C4-2B (cell line): ENCODE measurements around the gene MED9.

Experiments
- H3K27ac ChIP-seq: fragments of 450-650 bp; 2 replicates; pipeline ENCODE4 v1.5.1; 2017
- ZFX ChIP-seq: fragments of 450-650 bp; IDR thresholded peaks from 2 replicates; pipeline ENCODE4 v1.6.1; 2017
- TF ChIP-seq, protein P1 (sequence below): fragments of 450-650 bp; conservative IDR thresholded peaks from 2 replicates; pipeline ENCODE4 v1.5.1; 2017; ENCODE audit warnings: mild to moderate bottlenecking

The MED9 gene

DNA sequence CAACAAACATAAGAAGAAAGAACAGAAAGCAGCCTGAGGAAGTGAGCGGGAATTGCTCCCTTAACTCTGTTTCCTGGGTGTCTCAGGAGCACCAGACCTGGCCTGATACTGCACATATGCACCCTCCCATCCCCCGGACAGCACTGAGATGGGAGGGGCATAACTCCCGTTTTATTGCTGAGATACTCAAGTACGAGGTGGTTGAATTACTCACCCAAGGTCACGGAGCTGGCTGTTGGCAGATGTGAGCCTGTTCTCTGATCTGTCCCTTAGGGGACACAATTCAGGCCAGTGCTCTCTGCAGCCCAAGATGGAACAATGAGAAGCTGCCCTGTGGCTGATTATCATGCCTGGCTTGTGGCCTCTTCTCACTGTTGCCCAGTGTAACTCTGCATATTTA, 9.1 kb upstream of the MED9 start:
- TF ChIP-seq, protein P1, sequence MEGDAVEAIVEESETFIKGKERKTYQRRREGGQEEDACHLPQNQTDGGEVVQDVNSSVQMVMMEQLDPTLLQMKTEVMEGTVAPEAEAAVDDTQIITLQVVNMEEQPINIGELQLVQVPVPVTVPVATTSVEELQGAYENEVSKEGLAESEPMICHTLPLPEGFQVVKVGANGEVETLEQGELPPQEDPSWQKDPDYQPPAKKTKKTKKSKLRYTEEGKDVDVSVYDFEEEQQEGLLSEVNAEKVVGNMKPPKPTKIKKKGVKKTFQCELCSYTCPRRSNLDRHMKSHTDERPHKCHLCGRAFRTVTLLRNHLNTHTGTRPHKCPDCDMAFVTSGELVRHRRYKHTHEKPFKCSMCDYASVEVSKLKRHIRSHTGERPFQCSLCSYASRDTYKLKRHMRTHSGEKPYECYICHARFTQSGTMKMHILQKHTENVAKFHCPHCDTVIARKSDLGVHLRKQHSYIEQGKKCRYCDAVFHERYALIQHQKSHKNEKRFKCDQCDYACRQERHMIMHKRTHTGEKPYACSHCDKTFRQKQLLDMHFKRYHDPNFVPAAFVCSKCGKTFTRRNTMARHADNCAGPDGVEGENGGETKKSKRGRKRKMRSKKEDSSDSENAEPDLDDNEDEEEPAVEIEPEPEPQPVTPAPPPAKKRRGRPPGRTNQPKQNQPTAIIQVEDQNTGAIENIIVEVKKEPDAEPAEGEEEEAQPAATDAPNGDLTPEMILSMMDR = no peak
- no peak for TF ChIP-seq ZFX

DNA sequence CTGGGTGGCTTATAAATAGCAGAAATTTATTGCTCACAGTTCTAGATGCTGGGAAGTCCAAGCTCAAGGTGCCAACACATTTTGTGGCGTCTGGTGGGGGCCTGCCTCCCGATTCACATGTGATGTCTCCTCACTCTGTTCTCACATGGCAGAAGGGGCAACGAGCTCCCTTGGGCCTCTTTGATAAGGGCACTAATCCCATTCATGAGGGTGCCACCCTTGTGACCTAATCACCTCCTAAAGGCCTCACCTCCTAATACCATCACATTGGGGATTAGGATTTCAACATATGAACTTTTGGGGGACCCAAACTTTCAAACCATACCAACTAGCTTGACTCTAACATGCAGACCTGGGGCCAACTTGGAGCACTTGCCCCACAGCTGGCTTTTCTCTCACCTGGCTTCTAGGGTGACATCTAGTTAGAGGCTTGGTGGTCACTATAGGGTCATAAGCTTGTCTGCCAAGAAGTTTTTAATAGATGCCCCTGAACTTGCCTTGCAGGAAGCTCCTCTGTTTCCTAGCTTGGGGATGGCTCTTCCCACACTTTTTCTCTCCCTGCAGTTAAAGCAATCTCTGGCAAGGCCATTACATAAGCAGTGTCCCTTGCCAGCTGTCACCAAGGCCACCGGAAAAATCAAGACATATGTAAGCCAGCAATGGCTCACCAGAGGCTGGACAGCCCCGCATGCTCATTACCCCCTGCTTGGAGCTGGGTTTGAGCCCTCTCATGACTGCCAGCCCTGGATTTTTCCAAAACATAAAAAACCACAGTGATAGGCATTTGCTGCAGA, 8.4 kb upstream of the MED9 start:
- H3K27ac ChIP-seq = no peak overlapping the region
- TF ChIP-seq ZFX = no peak
- TF ChIP-seq, protein P1 = no peak

More for the DNA sequence above, 9.1 kb upstream of the MED9 start:
- no peak overlapping the region for H3K27ac ChIP-seq

DNA sequence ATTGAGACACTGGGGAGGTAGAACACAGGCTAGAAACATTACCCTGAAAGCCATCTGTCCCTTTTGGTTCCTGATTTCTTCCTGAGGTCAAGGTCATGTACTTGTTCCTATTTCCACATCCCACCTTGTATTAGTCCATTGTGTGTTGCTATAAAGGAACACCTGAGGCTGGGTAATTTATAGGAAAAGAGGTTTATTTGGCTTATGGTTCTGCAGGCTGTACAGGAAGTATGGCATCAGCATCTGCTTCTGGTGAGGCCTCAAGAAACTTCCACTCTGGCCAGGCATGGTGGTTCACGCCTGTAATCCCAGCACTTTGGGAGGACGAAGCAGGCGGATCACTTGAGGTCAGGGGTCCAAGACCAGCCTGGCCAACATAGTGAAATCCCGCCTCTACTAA, 7.4 kb upstream of the MED9 start:
- H3K27ac ChIP-seq = no peak overlapping the region
- TF ChIP-seq ZFX = no peak
- TF ChIP-seq, protein P1 = no peak

DNA sequence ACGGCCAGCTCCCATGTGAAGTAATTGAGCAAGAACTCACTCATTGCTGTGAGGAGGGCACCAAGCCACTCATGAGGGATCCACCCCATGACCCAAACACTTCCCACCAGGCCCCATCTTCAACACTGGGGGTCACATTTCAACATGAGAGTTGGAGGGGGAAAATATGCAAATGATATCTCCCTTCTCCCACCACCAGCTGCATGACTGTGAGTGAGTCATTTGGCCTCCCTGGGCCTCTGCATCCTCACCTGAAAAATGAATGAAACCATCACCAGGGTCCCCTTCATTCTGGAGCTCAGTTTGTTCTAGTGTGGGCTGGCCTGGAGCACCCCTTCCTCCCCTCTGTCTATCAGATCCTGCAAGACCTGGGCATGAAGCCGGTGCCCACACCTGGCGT, 6.8 kb upstream of the MED9 start:
- no peak overlapping the region for H3K27ac ChIP-seq
- TF ChIP-seq ZFX = no peak
- TF ChIP-seq, protein P1 = no peak

DNA sequence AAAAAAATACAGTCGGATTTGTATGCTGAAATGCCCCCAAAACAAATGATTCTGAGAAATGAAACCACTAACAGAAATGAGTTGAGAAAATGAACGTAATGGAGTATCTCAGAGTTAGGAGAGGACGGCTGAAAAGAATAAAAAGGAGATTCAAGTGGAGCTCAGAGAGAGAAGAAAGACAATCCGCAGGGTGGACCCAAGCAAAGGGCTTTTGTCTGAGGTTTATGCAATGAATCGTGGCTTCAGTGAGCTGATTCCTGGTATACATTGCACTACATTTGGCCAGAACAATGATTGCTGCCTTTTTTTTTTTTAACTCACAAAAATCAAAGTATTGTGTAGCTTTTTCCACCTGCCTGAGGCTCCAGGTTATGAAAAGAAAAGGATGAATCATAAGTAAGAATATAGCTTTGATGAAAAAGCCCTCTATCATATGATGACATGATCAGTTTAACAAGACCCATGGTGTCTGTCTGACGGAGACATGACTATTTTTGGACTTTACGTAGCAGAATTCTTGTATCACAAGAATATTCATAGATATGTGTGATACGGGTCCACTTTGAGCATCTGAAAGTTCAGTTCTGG, 4.4 kb upstream of the MED9 start:
- TF ChIP-seq ZFX = no peak
- TF ChIP-seq, protein P1 = no peak
- H3K27ac ChIP-seq = no peak overlapping the region

DNA sequence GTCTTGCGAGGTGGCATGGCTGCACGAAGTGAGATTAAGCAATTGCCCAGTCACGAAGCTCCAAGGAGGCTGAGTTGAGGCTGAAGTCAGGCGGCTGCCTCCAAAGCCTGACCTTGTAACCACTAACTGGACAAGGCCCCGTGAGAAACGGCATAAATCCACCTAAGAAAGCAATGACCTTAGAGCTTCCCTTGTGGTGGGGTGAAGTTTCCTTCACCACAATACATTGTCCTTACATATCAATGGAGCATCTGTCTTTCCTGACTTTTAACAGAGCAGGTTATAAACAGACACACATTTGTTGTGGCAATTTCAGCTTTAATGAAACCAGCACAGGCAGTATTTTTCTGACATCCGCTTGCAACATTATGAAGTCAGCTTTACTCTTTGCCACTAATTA, 2.5 kb upstream of the MED9 start:
- no peak overlapping the region for H3K27ac ChIP-seq
- TF ChIP-seq, protein P1 = no peak
- no peak for TF ChIP-seq ZFX

DNA sequence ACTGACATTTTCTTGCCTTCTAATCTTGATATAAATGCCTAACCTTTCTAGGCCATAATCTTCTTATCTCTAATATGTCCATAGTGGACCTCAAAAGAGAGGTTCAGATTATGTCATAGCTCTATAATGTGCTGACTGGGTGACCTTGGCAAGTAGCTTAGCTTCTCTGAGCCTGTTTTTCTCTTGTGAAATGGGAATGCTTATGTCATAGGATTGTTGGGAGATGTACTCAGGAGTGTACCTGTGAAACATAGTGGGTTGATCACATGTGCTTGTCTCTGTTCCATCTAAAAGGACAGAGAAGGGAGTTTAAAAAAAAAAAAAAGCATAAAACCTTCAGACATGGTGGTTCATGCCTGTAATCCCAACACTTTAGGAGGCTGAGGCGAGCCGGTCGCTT, 2.4 kb downstream of the MED9 start:
- TF ChIP-seq, protein P1 = no peak
- no peak for TF ChIP-seq ZFX

More for the DNA sequence above, 2.4 kb downstream of the MED9 start:
- H3K27ac ChIP-seq = no peak overlapping the region
